NCI-H2196 treated with DMSO at 0.1 percent for 48 hours (cell line): ENCODE results near the gene UBASH3B.
"Not testable (repeated sequence)": the region's sequence is repeated elsewhere in the genome, so short reads cannot be mapped to it uniquely, and the experiment has no call there.

ENCODE experiments used
- DNase-seq: peaks from one replicate; lab custom pipeline; 2025; ENCODE audit not compliant: unreplicated experiment; lab: John Stamatoyannopoulos, UW

UBASH3B gene

DNA sequence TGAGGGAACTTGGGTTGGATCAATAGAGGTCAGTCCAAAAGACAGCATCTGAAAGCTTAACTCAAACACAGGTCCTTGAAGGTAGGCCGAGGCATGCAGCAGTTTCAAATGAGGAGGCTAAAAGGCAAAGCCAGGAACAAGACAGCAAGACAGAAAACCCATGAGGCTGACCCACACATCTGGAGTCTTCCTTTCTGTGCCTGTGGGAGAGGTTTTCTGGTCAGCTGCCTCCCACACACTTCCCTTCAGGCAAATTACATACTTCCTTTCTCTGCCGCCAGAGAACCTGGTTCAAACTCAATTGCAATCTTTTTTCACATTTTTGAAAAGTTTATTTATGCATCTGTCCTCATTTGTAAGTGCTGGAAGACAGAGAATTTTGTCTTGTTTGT is 153.0 kb downstream of the UBASH3B start:
- no peak for DNase-seq

DNA sequence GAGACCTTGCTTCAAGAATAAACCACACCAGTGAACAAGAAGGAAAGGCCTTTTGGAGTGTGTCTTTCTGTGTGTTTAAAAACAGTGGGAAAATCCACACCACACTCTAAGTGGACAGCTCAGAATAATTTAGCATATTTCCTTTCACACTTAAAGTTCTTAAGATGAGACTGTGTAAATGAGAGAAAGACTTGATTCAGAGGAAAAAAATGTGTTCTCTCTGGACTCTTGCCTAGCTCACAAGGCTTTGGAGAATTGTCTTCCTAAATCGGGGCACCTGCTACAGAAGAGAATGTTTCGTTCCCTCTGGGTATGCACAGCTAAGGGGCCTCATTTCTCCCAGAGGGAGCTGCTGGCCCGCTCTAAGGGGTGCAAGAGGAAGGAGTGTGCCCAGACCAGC is 154.3 kb downstream of the UBASH3B start:
- no peak for DNase-seq

- no peak for DNase-seq
Measured at GRCh38 chr11:122811721-122812120, 156.2 kb downstream of the UBASH3B start.

- no peak for DNase-seq
Measured at GRCh38 chr11:122812638-122813037, 157.1 kb downstream of the UBASH3B start.

GRCh38 chr11:122813176-122813893 is 157.8 kb downstream of the UBASH3B start:
- DNase-seq: no peak

DNA sequence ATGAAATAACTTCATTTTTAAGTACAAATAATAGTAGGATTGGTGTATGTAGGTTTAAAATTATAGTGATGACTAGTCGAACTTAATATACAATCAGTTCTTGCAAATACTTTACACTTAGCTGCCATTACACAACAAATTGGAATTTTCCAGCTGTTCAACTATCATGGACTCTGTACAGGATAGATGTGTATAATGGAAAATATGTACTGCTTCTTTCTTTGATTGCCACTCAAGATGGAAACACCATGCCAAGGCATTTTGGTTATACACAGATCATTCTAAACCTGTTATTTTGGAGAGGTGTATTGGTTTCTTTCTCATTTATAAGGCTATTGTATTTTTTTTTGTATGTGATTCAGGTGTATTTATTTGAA is 158.4 kb downstream of the UBASH3B start:
- DNase-seq: no peak

DNA sequence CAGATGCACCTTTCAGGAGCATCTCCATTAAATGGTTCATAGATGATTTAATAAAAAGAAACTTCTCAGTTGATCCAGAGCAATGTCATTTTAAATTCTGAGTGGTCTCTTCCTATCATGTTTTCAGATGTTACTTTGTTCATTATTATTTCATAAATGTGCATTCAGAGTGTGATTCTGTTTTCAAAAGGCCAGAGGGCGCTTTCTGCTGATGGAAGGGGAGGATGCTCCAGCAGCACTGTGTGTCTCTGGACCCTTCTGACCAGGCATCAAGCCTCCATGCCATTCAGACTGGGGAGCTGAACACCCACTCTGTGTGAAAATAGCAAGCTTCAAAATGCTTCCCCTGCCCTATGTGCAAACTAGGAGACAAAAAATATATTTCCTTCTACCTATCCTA is 158.9 kb downstream of the UBASH3B start:
- no peak for DNase-seq

GRCh38 chr11:122815900-122816299 is 160.4 kb downstream of the UBASH3B start:
- no peak for DNase-seq

- DNase-seq: no peak
Measured at GRCh38 chr11:122816761-122817520, 161.4 kb downstream of the UBASH3B start.

GRCh38 chr11:122820158-122820557 is 164.6 kb downstream of the UBASH3B start:
- DNase-seq: no peak

DNA sequence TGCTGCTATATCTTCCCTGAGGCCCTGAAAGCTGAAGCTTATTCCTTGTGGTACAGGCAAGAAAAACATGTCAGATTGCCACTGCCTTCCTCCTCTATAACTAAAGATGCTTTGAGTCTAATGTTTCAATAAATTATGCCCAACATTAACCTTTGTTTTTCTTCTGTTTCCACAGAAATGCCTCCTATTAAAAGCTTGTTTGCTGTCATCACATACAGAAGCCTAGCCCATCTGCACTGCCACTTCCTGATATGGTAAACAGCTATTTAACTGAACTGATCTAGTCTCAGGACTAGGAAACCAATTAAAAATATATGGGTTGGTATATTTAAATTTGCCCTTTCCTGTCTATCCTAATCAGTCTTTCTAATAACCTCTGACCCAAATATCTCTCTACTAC is 165.6 kb downstream of the UBASH3B start:
- DNase-seq: no peak

DNA sequence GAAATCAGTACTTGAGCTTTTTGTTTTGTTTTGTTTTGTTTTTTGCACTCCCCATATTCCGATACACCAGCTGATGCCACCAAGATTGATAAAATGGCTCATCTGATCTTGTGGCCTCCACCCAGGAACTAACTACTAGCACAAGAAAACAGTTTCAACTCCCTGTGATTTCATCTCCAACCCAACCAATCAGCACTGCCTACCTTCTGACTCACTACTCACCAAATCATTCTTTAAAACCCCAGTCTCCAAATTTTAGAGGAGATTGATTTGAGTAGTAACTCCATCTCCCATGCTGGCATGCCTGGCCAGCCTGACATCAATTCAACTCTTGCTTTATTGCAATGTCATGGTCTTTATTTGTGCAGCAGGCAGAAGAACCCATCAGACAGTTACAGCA is 166.7 kb downstream of the UBASH3B start:
- no peak for DNase-seq

GRCh38 chr11:122823564-122823963 is 168.0 kb downstream of the UBASH3B start:
- DNase-seq: no peak

GRCh38 chr11:122829371-122829770 is 173.8 kb downstream of the UBASH3B start:
- not testable (repeated sequence) for DNase-seq

DNA sequence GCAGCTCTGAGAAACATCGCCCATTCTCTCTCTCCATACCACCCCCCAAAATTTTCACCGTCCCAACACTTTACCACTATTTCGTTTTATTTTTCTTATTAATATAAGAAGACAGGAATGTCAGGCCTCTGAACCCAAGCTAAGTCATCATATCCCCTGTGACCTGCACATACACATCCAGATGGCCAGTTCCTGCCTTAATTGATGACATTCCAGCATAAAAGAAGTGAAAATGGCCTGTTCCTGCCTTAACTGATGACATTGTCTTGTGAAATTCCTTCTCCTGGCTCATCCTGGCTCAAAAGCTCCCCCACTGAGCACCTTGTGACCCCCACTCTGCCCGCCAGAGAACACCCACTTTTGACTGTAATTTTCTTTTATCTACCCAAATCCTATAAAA is 176.8 kb downstream of the UBASH3B start:
- not testable (repeated sequence) for DNase-seq

GRCh38 chr11:122832721-122833470 is 177.4 kb downstream of the UBASH3B start:
- no peak for DNase-seq

DNA sequence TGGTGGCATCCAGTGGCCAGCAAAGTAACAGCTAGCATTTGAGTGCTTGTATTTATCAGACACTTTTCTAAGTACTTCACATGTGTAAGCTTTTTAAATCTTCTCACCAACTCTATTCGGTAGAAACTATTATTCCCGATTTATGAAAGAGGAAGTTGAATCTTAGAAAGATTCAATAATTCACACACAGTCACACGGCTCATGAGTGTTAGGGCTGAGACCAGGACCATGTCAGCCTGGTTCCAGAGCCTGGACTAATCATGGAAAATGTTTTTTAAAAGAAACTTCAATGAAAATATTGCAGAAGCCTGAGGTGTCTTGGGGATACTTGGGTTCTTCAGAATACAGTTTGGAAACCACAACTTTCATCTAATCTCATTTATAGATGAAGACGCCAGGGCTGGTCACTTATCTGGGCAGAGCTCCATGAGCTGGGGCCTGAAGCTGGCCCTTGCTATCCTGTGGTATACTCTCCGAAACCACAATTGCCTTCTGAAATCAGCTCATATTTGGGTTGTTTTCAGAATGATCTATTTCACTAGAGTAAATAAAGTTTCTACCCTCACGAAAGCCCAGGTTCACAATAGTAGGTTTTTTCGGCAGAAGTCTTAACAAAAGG is 178.4 kb downstream of the UBASH3B start:
- DNase-seq: no peak

- no peak for DNase-seq
Measured at GRCh38 chr11:122836916-122837315, 181.4 kb downstream of the UBASH3B start.

- DNase-seq: no peak
Measured at GRCh38 chr11:122837528-122838346, 182.2 kb downstream of the UBASH3B start.

GRCh38 chr11:122843281-122844141 is 188.0 kb downstream of the UBASH3B start:
- DNase-seq: no peak
